ENCODE data around the gene REEP2. TPM values are rescaled to one million over a fixed set of nuclear protein-coding genes. Genes with fewer than 3 reads are reported as not detected.
A peak's percentile ranks its signal among the peaks of the same experiment; 100 is the strongest.
"Not testable (repeated sequence)": the region's sequence is repeated elsewhere in the genome, so short reads cannot be mapped to it uniquely, and the experiment has no call there.

The REEP2 gene
- total RNA-seq, 1 donor from 2014 or later = 0.55 TPM

DNA sequence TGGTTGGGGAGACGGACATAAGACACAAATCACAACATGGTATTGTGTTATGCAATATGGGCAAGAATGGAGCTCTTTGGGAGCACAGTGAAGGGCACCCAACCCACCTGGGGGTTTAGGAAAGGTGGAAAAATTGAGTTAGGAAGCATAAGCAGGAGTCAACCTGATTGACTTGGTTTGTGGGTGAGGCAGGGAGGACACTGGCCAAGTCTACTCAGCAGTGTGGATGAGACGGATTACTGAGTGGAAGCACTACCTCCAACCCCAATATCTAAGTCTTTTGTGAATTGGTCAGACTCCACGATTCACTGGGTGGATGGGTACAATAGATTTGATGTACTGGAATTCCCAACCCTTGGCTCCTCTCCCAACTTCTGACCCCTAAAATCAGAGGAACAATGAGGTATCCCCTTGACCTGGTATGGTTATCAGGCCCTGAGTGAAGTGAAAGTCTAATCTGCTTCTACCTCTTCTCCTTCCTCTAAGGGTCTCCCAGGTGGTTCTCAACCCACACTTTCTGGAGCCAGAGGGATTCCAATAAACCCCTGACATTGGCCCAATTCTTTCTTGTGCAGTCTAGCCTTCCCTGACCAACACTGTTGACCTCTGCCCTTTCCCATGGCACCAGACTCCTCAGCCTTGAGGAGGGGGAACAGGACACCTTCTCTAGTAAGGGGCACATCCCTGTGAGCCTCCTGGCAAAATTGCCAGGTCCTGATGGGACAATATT, 31.6 kb downstream of the REEP2 start:
- intact Hi-C loops (cut with DNase I) = no loop called here
- Histone ChIP-seq H3K9me3 (no peaks in the 10 kb centered on the region), H3K4me1 (peaks cover 21% of the 10 kb centered on the region), H3K27ac (no peak overlapping the region), H3K4me3 (no peak overlapping the region), H3K27me3 (no peaks in the 10 kb centered on the region), H3K36me3 (peaks cover 14% of the 10 kb centered on the region)
- TF ChIP-seq, protein P1, sequence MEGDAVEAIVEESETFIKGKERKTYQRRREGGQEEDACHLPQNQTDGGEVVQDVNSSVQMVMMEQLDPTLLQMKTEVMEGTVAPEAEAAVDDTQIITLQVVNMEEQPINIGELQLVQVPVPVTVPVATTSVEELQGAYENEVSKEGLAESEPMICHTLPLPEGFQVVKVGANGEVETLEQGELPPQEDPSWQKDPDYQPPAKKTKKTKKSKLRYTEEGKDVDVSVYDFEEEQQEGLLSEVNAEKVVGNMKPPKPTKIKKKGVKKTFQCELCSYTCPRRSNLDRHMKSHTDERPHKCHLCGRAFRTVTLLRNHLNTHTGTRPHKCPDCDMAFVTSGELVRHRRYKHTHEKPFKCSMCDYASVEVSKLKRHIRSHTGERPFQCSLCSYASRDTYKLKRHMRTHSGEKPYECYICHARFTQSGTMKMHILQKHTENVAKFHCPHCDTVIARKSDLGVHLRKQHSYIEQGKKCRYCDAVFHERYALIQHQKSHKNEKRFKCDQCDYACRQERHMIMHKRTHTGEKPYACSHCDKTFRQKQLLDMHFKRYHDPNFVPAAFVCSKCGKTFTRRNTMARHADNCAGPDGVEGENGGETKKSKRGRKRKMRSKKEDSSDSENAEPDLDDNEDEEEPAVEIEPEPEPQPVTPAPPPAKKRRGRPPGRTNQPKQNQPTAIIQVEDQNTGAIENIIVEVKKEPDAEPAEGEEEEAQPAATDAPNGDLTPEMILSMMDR (IDR thresholded peaks at IDR 0.05) = no peak
- peak; percentile 4 for ATAC-seq
- no peak for DNase-seq

DNA sequence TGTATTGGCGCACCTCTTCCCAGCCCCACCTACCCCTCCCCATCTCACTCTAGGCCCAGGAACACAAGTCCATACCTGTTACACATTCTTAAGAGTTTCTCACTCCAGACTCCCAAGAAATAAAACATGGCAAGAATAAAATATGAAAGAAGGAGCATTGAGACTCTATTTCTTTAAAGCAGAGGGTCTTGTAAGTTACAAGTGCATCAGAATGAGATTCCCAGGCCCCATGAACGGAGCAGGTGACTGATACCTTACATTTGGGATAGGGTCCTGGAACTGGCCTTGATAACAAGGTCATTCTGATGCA, 32.1 kb downstream of the REEP2 start:
- Histone ChIP-seq H3K4me1 (peaks cover 19% of the 10 kb centered on the region), H3K27me3 (no peaks in the 10 kb centered on the region), H3K36me3 (peaks cover 14% of the 10 kb centered on the region), H3K27ac (no peak overlapping the region), H3K4me3 (no peak overlapping the region), H3K9me3 (no peaks in the 10 kb centered on the region)
- intact Hi-C loops (cut with DNase I) = no loop called here
- ATAC-seq = no peak
- no peak for DNase-seq
- TF ChIP-seq, protein P1 (IDR thresholded peaks at IDR 0.05) = no peak

DNA sequence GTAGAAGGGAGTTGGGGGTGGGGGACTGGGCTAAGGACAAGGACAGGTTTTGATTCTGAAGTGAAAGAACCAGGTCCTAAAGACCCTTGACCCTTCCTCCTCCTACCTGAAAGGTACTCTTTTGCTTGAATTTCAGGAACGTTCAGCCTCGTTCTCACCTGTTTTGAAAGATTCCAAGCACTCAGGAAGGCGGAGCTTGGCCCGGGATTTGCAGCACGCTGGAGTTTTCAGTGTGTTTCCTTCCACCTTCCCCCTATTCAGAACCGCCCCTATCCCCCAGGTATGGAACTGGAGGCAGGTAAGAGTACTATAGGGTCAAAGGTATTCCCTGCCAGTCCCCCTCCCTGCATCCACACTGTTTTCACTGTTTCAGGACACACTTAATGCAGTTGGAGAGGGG, 33.5 kb downstream of the REEP2 start:
- intact Hi-C loops (cut with DNase I) = no loop called here
- Histone ChIP-seq H3K36me3 (peaks cover 7% of the 10 kb centered on the region), H3K4me1 (peaks cover 5% of the 10 kb centered on the region), H3K4me3 (no peak overlapping the region), H3K9me3 (no peaks in the 10 kb centered on the region), H3K27ac (no peak overlapping the region), H3K27me3 (no peaks in the 10 kb centered on the region)
- ATAC-seq = no peak
- DNase-seq = no peak
- TF ChIP-seq, protein P1 (IDR thresholded peaks at IDR 0.05) = no peak

DNA sequence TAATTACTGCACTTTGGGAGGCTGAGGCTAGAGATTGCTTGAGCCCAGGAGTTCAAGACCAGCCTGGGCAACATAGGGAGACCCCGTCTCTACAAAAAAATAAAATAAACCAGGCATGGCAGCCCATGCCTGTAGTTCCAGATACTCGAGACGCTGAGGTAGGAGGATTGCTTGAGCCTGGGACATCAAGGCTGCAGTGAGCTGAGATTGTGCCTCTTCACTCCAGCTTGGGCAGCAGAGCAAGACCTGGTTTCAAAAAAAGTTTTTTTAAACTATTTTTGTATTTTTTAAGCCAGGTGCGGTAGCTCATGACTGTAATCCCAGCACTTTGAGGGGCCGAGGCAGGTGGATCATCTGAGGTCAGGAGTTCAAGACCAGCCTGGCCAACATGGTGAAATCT, 34.3 kb downstream of the REEP2 start:
- ATAC-seq; DNase-seq; H3K36me3 ChIP-seq; H3K9me3 ChIP-seq; H3K27ac ChIP-seq; intact Hi-C loops (cut with DNase I); H3K4me3 ChIP-seq; H3K4me1 ChIP-seq; H3K27me3 ChIP-seq: not testable (repeated sequence)

DNA sequence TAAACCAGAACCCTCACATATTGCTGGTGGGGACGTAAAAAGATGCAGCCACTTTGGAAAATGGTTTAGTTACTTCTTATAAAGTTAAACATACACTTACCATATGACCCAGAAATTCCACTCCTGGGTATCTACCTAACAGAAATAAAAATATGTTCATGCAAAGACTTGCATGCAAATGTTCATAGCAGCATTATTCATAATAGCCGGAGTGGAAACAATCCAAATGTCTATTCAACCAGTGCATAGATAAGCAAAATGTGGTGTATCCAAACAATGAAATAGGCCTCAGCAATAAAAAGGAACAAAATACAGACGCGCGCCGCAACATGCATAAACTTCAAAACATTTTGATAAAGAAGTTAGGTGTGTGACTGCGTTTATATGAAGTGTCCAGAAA, 38.1 kb downstream of the REEP2 start:
- ATAC-seq = no peak
- intact Hi-C loops (cut with DNase I) = no loop called here

DNA sequence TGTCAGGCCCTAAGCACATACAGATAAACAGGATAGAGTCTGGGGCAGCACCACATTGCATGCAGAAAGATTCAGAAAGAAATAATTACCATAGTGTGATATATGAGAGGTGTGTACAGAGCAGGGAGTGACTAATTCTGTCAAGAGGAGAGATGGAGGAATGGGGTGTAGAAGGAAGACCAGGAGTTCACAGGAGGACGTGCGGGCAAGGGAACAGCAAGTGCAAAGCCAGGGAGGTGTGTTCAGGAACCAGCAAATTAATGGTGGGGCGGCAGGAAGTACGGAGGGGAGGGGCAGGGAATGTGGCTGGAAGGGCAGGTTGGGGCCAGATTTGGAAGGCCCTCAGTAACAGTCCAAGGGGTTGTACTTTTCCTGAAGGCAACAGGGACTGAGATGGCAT, 43.8 kb downstream of the REEP2 start:
- DNase-seq = no peak

More for the DNA sequence above, 38.1 kb downstream of the REEP2 start:
- H3K4me1 ChIP-seq = no peaks in the 10 kb centered on the region
- H3K36me3 ChIP-seq = no peaks in the 10 kb centered on the region
- H3K27ac ChIP-seq = no peak overlapping the region
- H3K27me3 ChIP-seq = no peaks in the 10 kb centered on the region
- no peak overlapping the region for H3K4me3 ChIP-seq
- no peaks in the 10 kb centered on the region for H3K9me3 ChIP-seq
- TF ChIP-seq, protein P1 (IDR thresholded peaks at IDR 0.05) = no peak
- no peak for DNase-seq

More for the DNA sequence above, 43.8 kb downstream of the REEP2 start:
- Histone ChIP-seq H3K4me1 (no peaks in the 10 kb centered on the region), H3K27ac (no peak overlapping the region), H3K36me3 (no peaks in the 10 kb centered on the region), H3K27me3 (no peaks in the 10 kb centered on the region), H3K4me3 (no peak overlapping the region), H3K9me3 (no peaks in the 10 kb centered on the region)
- intact Hi-C loops (cut with DNase I) = no loop called here
- ATAC-seq = no peak
- TF ChIP-seq, protein P1 (IDR thresholded peaks at IDR 0.05) = no peak

Measured in upper lobe of right lung (tissue), 1 donor.